ENCODE results near the gene PSMD12. TPM values are rescaled to one million over a fixed set of nuclear protein-coding genes. Genes with fewer than 3 reads are reported as not detected.

PSMD12 gene
- total and polyA plus RNA-seq, 7 donors = 11.4 to 38.9 (median 30.0) TPM

GRCh38 chr17:67400193-67400592 is 33.8 kb upstream of the PSMD12 start:
- no peak for DNase-seq
- Histone ChIP-seq H3K27me3 (no peaks in the 10 kb centered on the region), H3K36me3 (no peaks in the 10 kb centered on the region), H3K27ac (peak overlapping the region in 2 of 4 donors; percentile 9 to 32), H3K9me3 (no peaks in the 10 kb centered on the region), H3K4me1 (peaks cover 0 to 14% (median 12%) of the 10 kb centered on the region in 4 donors), H3K4me3 (no peak overlapping the region)
- TF ChIP-seq POLR2A (IDR thresholded peaks at IDR 0.05) (no peak), POLR2AphosphoS5 (IDR thresholded peaks at IDR 0.05) (peak in 1 of 4 donors; percentile 7)
- 4 to 17% methylated on average over 6 of the region's 6 CpGs for WGBS, 2 donors
- intact Hi-C loops (cut with DNase I) = no loop called here

GRCh38 chr17:67399676-67400075 is 33.3 kb upstream of the PSMD12 start:
- no peak overlapping the region for H3K4me3 ChIP-seq
- peak overlapping the region in 1 of 4 donors; percentile 32 for H3K27ac ChIP-seq
- H3K36me3 ChIP-seq = no peaks in the 10 kb centered on the region
- no peaks in the 10 kb centered on the region for H3K9me3 ChIP-seq
- H3K4me1 ChIP-seq = peaks cover 0 to 14% (median 12%) of the 10 kb centered on the region in 4 donors
- no peaks in the 10 kb centered on the region for H3K27me3 ChIP-seq
- WGBS, 2 donors = 80 to 85% methylated on average over 3 of the region's 3 CpGs
- TF ChIP-seq EP300 (IDR thresholded peaks at IDR 0.05) (no peak), POLR2A (IDR thresholded peaks at IDR 0.05) (no peak), POLR2AphosphoS5 (IDR thresholded peaks at IDR 0.05) (no peak), CTCF (IDR thresholded peaks at IDR 0.05) (no peak)
- intact Hi-C loops (cut with DNase I) = no loop called here
- DNase-seq = no peak

- H3K36me3 ChIP-seq = no peaks in the 10 kb centered on the region
- 92 to 95% methylated on average over 9 of the region's 9 CpGs for WGBS, 2 donors
- intact Hi-C loops (cut with DNase I) = no loop called here
Measured at GRCh38 chr17:67393809-67394397, 27.5 kb upstream of the PSMD12 start.

GRCh38 chr17:67392111-67392510 is 25.7 kb upstream of the PSMD12 start:
- no peak overlapping the region for H3K27ac ChIP-seq
- WGBS, 2 donors = 96 to 97% methylated on average over 6 of the region's 6 CpGs
- H3K9me3 ChIP-seq = no peaks in the 10 kb centered on the region
- intact Hi-C loops (cut with DNase I) = no loop called here
- no peaks in the 10 kb centered on the region for H3K4me1 ChIP-seq
- H3K27me3 ChIP-seq = no peaks in the 10 kb centered on the region
- DNase-seq = no peak
- H3K4me3 ChIP-seq = no peak overlapping the region
- no peak for TF ChIP-seq POLR2A (IDR thresholded peaks at IDR 0.05)
- no peak for TF ChIP-seq CTCF (IDR thresholded peaks at IDR 0.05)
- no peak for TF ChIP-seq POLR2AphosphoS5 (IDR thresholded peaks at IDR 0.05)
- TF ChIP-seq EP300 (IDR thresholded peaks at IDR 0.05) = no peak
- H3K36me3 ChIP-seq = no peaks in the 10 kb centered on the region

More at GRCh38 chr17:67393809-67394397, 27.5 kb upstream of the PSMD12 start:
- Histone ChIP-seq H3K4me3 (no peak overlapping the region), H3K9me3 (no peaks in the 10 kb centered on the region), H3K27me3 (no peaks in the 10 kb centered on the region), H3K27ac (no peak overlapping the region), H3K4me1 (no peaks in the 10 kb centered on the region)
- TF ChIP-seq CTCF (IDR thresholded peaks at IDR 0.05) (no peak), POLR2A (IDR thresholded peaks at IDR 0.05) (no peak), EP300 (IDR thresholded peaks at IDR 0.05) (no peak), POLR2AphosphoS5 (IDR thresholded peaks at IDR 0.05) (no peak)
- no peak for DNase-seq

GRCh38 chr17:67390646-67391361 is 24.4 kb upstream of the PSMD12 start:
- Histone ChIP-seq H3K4me3 (no peak overlapping the region), H3K36me3 (no peaks in the 10 kb centered on the region), H3K4me1 (no peaks in the 10 kb centered on the region), H3K9me3 (no peaks in the 10 kb centered on the region), H3K27ac (peak overlapping the region in 2 of 4 donors; percentile 31 to 45), H3K27me3 (no peaks in the 10 kb centered on the region)
- intact Hi-C loops (cut with DNase I) = no loop called here
- peak in 3 of 4 donors; percentile 8 to 45 (median 20) for TF ChIP-seq POLR2AphosphoS5 (IDR thresholded peaks at IDR 0.05)
- no peak for TF ChIP-seq POLR2A (IDR thresholded peaks at IDR 0.05)
- no peak for DNase-seq
- 47 to 65% methylated on average over 9 of the region's 9 CpGs for WGBS, 2 donors

All from sigmoid colon (tissue), 7 donors.